ENCODE data around the gene MED13L. TPM values are rescaled to one million over a fixed set of nuclear protein-coding genes. Genes with fewer than 3 reads are reported as not detected.

The MED13L gene
- total and polyA plus RNA-seq, 9 donors, result 47.8 to 198 (median 156) TPM

DNA sequence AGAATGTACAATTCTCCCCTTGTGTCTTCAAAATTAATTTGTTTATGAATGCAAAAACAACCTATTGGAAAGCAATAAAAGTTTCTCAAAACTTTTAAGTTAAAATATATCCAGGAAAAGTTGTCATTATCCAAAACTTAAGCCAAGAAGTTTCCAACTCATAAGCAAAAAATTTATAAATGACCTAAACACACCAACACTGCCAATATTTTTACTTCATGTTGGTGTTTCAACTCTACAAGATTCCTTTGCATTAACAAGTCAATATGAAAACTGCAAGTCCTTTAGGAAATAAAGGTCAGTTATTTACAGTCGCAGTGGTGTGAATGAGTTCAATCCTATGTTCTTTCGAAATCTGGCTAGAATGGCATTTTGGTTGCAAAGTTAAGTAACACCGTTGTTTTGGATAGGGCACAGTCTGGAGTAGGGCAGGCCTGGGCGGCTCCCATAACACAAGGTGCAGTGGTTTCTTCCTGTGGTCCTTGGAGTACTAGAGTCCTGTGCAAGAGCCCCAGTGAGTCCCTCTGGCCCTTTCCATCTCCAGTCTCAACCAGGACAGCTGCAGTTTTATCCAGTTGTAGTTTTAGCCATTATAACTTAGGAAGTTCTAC, 151.4 kb downstream of the MED13L start:
- WGBS, 3 donors, result 82 to 83% (median 83%) methylated on average over 4 of the region's 4 CpGs
- intact Hi-C loops (cut with DNase I), result no loop called here
- H3K4me1 ChIP-seq (ENCODE audit: insufficient read depth), result peaks cover 23% of the 10 kb centered on the region

GRCh38 chr12:116125084-116125483, 152.4 kb downstream of the MED13L start:
- no peak for DNase-seq
- Histone ChIP-seq H3K9me3 (no peaks in the 10 kb centered on the region), H3K27me3 (no peaks in the 10 kb centered on the region), H3K36me3 (no peaks in the 10 kb centered on the region), H3K4me1 (ENCODE audit: insufficient read depth) (peaks cover 21% of the 10 kb centered on the region), H3K27ac (no peak overlapping the region), H3K4me3 (no peak overlapping the region)
- WGBS, 3 donors, result 61 to 69% (median 64%) methylated on average over 2 of the region's 2 CpGs
- intact Hi-C loops (cut with DNase I), result no loop called here
- TF ChIP-seq, protein P1, sequence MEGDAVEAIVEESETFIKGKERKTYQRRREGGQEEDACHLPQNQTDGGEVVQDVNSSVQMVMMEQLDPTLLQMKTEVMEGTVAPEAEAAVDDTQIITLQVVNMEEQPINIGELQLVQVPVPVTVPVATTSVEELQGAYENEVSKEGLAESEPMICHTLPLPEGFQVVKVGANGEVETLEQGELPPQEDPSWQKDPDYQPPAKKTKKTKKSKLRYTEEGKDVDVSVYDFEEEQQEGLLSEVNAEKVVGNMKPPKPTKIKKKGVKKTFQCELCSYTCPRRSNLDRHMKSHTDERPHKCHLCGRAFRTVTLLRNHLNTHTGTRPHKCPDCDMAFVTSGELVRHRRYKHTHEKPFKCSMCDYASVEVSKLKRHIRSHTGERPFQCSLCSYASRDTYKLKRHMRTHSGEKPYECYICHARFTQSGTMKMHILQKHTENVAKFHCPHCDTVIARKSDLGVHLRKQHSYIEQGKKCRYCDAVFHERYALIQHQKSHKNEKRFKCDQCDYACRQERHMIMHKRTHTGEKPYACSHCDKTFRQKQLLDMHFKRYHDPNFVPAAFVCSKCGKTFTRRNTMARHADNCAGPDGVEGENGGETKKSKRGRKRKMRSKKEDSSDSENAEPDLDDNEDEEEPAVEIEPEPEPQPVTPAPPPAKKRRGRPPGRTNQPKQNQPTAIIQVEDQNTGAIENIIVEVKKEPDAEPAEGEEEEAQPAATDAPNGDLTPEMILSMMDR (IDR thresholded peaks at IDR 0.05), result no peak
- TF ChIP-seq POLR2A (IDR thresholded peaks at IDR 0.05), result no peak
- no peak for TF ChIP-seq EP300 (IDR thresholded peaks at IDR 0.05)

More for the DNA sequence above, 151.4 kb downstream of the MED13L start:
- H3K36me3 ChIP-seq, result no peaks in the 10 kb centered on the region
- H3K4me3 ChIP-seq, result no peak overlapping the region
- no peaks in the 10 kb centered on the region for H3K27me3 ChIP-seq
- TF ChIP-seq, protein P1 (IDR thresholded peaks at IDR 0.05), result no peak
- no peak for TF ChIP-seq EP300 (IDR thresholded peaks at IDR 0.05)
- TF ChIP-seq POLR2A (IDR thresholded peaks at IDR 0.05), result no peak
- H3K27ac ChIP-seq, result no peak overlapping the region
- H3K9me3 ChIP-seq, result no peaks in the 10 kb centered on the region
- DNase-seq, result no peak

GRCh38 chr12:116123451-116124258, 153.8 kb downstream of the MED13L start:
- 16 to 23% (median 18%) methylated on average over 11 of the region's 11 CpGs for WGBS, 3 donors
- intact Hi-C loops (cut with DNase I), result no loop called here
- Histone ChIP-seq H3K4me3 (no peak overlapping the region), H3K9me3 (no peaks in the 10 kb centered on the region), H3K27me3 (no peaks in the 10 kb centered on the region), H3K36me3 (no peaks in the 10 kb centered on the region), H3K4me1 (ENCODE audit: insufficient read depth) (peaks cover 19% of the 10 kb centered on the region), H3K27ac (no peak overlapping the region)
- no peak for DNase-seq
- no peak for TF ChIP-seq POLR2A (IDR thresholded peaks at IDR 0.05)
- no peak for TF ChIP-seq EP300 (IDR thresholded peaks at IDR 0.05)
- TF ChIP-seq, protein P1 (IDR thresholded peaks at IDR 0.05), result no peak

DNA sequence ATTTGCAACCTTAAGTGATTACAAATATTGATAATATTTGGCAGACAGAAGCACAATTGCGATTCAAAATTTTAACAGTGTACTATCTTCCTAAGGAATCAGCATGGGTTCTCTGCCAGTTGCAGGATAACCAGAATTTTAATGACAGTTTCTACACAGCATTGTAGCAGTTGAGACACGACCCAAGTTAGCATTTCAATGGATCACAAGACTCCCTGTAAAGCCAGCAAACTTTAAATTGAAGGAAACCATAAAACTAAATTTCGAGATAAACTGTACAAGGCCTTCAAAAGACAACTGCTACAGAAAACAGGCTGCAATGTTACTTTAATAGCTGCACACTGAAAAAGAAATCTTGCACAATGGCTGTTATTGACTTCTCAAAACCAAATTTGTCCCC, 154.9 kb downstream of the MED13L start:
- H3K9me3 ChIP-seq, result no peaks in the 10 kb centered on the region
- 32 to 41% (median 36%) methylated on average over 3 of the region's 3 CpGs for WGBS, 3 donors
- H3K36me3 ChIP-seq, result no peaks in the 10 kb centered on the region
- intact Hi-C loops (cut with DNase I), result no loop called here
- H3K27ac ChIP-seq, result no peak overlapping the region
- H3K4me1 ChIP-seq (ENCODE audit: insufficient read depth), result peaks cover 18% of the 10 kb centered on the region
- no peak overlapping the region for H3K4me3 ChIP-seq
- H3K27me3 ChIP-seq, result no peaks in the 10 kb centered on the region
- TF ChIP-seq POLR2A (IDR thresholded peaks at IDR 0.05) (no peak), EP300 (IDR thresholded peaks at IDR 0.05) (no peak)
- TF ChIP-seq, protein P1 (IDR thresholded peaks at IDR 0.05), result no peak
- no peak for DNase-seq
